ENCODE results near the gene PDE8A.
"Not testable (repeated sequence)": the region's sequence is repeated elsewhere in the genome, so short reads cannot be mapped to it uniquely, and the experiment has no call there.

PDE8A gene

GRCh38 chr15:85010071-85010385 is 28.4 kb downstream of the PDE8A start:
- no peak for DNase-seq (ENCODE audit: low read depth in 2 of 2)

- DNase-seq (ENCODE audit: low read depth in 2 of 2), result no peak
Observed at GRCh38 chr15:85010386-85011159, 28.9 kb downstream of the PDE8A start.

GRCh38 chr15:85011160-85011571 is 29.5 kb downstream of the PDE8A start:
- no peak for DNase-seq (ENCODE audit: low read depth in 2 of 2)

GRCh38 chr15:85011724-85012123 is 30.1 kb downstream of the PDE8A start:
- DNase-seq (ENCODE audit: low read depth in 2 of 2), result not testable (repeated sequence)

- DNase-seq (ENCODE audit: low read depth in 2 of 2), result no peak
Observed at GRCh38 chr15:85013785-85014184, 32.1 kb downstream of the PDE8A start.

GRCh38 chr15:85014932-85015331 is 33.3 kb downstream of the PDE8A start:
- no peak for DNase-seq (ENCODE audit: low read depth in 2 of 2)

- DNase-seq (ENCODE audit: low read depth in 2 of 2), result no peak
Observed at GRCh38 chr15:85016275-85016674, 34.6 kb downstream of the PDE8A start.

GRCh38 chr15:85019815-85020590 is 38.3 kb downstream of the PDE8A start:
- DNase-seq (ENCODE audit: low read depth in 2 of 2), result no peak

- DNase-seq (ENCODE audit: low read depth in 2 of 2), result no peak
Observed at GRCh38 chr15:85021409-85021808, 39.8 kb downstream of the PDE8A start.

GRCh38 chr15:85022860-85023403 is 41.3 kb downstream of the PDE8A start:
- DNase-seq (ENCODE audit: low read depth in 2 of 2), result no peak

- no peak for DNase-seq (ENCODE audit: low read depth in 2 of 2)
Observed at GRCh38 chr15:85024003-85024402, 42.3 kb downstream of the PDE8A start.

- no peak for DNase-seq (ENCODE audit: low read depth in 2 of 2)
Observed at GRCh38 chr15:85024509-85025336, 43.1 kb downstream of the PDE8A start.

- no peak for DNase-seq (ENCODE audit: low read depth in 2 of 2)
Observed at GRCh38 chr15:85025516-85026251, 44.0 kb downstream of the PDE8A start.

- no peak for DNase-seq (ENCODE audit: low read depth in 2 of 2)
Observed at GRCh38 chr15:85026304-85027032, 44.8 kb downstream of the PDE8A start.

GRCh38 chr15:85027033-85027380 is 45.4 kb downstream of the PDE8A start:
- no peak for DNase-seq (ENCODE audit: low read depth in 2 of 2)

GRCh38 chr15:85027421-85027820 is 45.8 kb downstream of the PDE8A start:
- no peak for DNase-seq (ENCODE audit: low read depth in 2 of 2)

- DNase-seq (ENCODE audit: low read depth in 2 of 2), result no peak
Observed at GRCh38 chr15:85028416-85028815, 46.8 kb downstream of the PDE8A start.

GRCh38 chr15:85029221-85029620 is 47.6 kb downstream of the PDE8A start:
- DNase-seq (ENCODE audit: low read depth in 2 of 2), result no peak

- no peak for DNase-seq (ENCODE audit: low read depth in 2 of 2)
Observed at GRCh38 chr15:85030301-85030929, 48.8 kb downstream of the PDE8A start.
